Measurements from ENCODE around the gene C11orf24.
A peak's percentile ranks its signal among the peaks of the same experiment; 100 is the strongest.

The C11orf24 gene

GRCh38 chr11:68271781-68272608, at the start of gene C11orf24:
C11orf24 (minus strand) TSS chr11:68271973; CDS start chr11:68263767, 8,206 bp downstream.
- DNase-seq (ENCODE audit: low spot score) = peak; percentile 96

- DNase-seq (ENCODE audit: low spot score) = no peak
These were observed 45.5 kb upstream of the C11orf24 start for GRCh38 chr11:68317147-68317785.

GRCh38 chr11:68315171-68315920, 43.6 kb upstream of the C11orf24 start:
- DNase-seq (ENCODE audit: low spot score) = no peak

GRCh38 chr11:68314203-68315170, 42.7 kb upstream of the C11orf24 start:
- no peak for DNase-seq (ENCODE audit: low spot score)

GRCh38 chr11:68313574-68314202, 41.9 kb upstream of the C11orf24 start:
- no peak for DNase-seq (ENCODE audit: low spot score)

- no peak for DNase-seq (ENCODE audit: low spot score)
These were observed 41.2 kb upstream of the C11orf24 start for GRCh38 chr11:68312780-68313573.

- no peak for DNase-seq (ENCODE audit: low spot score)
These were observed 40.5 kb upstream of the C11orf24 start, which contains the start of gene LRP5 for GRCh38 chr11:68312117-68312779. LRP5 (plus strand) TSS chr11:68312591; CDS start chr11:68312715, 124 bp downstream.

GRCh38 chr11:68311160-68312116, 39.7 kb upstream of the C11orf24 start:
- no peak for DNase-seq (ENCODE audit: low spot score)

- no peak for DNase-seq (ENCODE audit: low spot score)
These were observed 37.9 kb upstream of the C11orf24 start for GRCh38 chr11:68309621-68310185.

GRCh38 chr11:68308068-68308467, 36.3 kb upstream of the C11orf24 start:
- DNase-seq (ENCODE audit: low spot score) = no peak

GRCh38 chr11:68306636-68307035, 34.9 kb upstream of the C11orf24 start:
- no peak for DNase-seq (ENCODE audit: low spot score)

- DNase-seq (ENCODE audit: low spot score) = no peak
These were observed 32.4 kb upstream of the C11orf24 start for GRCh38 chr11:68303982-68304780.

GRCh38 chr11:68303083-68303482, 31.3 kb upstream of the C11orf24 start:
- DNase-seq (ENCODE audit: low spot score) = no peak

GRCh38 chr11:68302670-68303069, 30.9 kb upstream of the C11orf24 start:
- DNase-seq (ENCODE audit: low spot score) = no peak

GRCh38 chr11:68302256-68302655, 30.5 kb upstream of the C11orf24 start:
- DNase-seq (ENCODE audit: low spot score) = no peak

GRCh38 chr11:68300076-68300830, 28.5 kb upstream of the C11orf24 start:
- no peak for DNase-seq (ENCODE audit: low spot score)
